Measurements from ENCODE around the gene TBX10. TPM values are rescaled to one million over a fixed set of nuclear protein-coding genes. Genes with fewer than 3 reads are reported as not detected.

TBX10 gene
- total and polyA plus RNA-seq, 2 of the 8 experiments (the other 6 are each of a cell fraction or from before 2014, with no cell fraction given), result 0.09 TPM; not detected in 1

- Histone ChIP-seq H3K23ac (ENCODE audit: insufficient read length) (no peak overlapping the region), H3K4me3 (ENCODE audit: extremely low read depth in 1 of 4, insufficient read depth in 2 of 4, low read depth in 3 of 4, low read length in 4 of 4) (peak overlapping the region in 1 of 4 experiments; percentile 67; a peak in 3 of 8 replicates), H3K9ac (replicated peaks in 1 of 4; ENCODE audit: extremely low read depth in 1 of 4, low read depth in 3 of 4, low read length in 3 of 4) (peak overlapping the region in 1 of 4 experiments; percentile 73; a peak in 1 of 7 replicates), H2AFZ (ENCODE audit: low read length) (no peak overlapping the region), H3K4me1 (replicated peaks in 1 of 4; ENCODE audit: control insufficient read depth in 3 of 4, insufficient read depth in 4 of 4, low read length in 3 of 4) (peaks cover 0 to 25% (median 18%) of the 10 kb centered on the region in 4 experiments; a peak in 6 of 7 replicates), H2BK20ac (ENCODE audit: low read length) (no peak overlapping the region), H2AK5ac (ENCODE audit: low read depth, low read length) (0 out of 2 replicates have a peak overlapping the region, but pooled peaks have one; percentile 4), H3K27ac (ENCODE audit: low read depth, low read length) (peak overlapping the region; percentile 48; the same call in 1 of the 2 replicates), H3K23me2 (ENCODE audit: low read depth, low read length) (peaks cover 2% of the 10 kb centered on the region; the same call in 1 of the 2 replicates), H3K79me1 (ENCODE audit: low read depth, low read length) (no peaks in the 10 kb centered on the region), H3K27me3 (replicated peaks in 1 of 4; ENCODE audit: control insufficient read depth in 3 of 4, extremely low read depth in 1 of 4, insufficient read depth in 3 of 4, low read length in 3 of 4) (no peaks in the 10 kb centered on the region; a peak in 1 of 7 replicates), H3K4me2 (ENCODE audit: insufficient read depth in 1 of 2, low read depth in 2 of 2, low read length in 2 of 2) (peak overlapping the region; percentile 37 to 92; a peak in 3 of 4 replicates), H3K79me2 (ENCODE audit: control insufficient read depth in 1 of 2, insufficient read depth in 2 of 2, low read length in 2 of 2) (no peaks in the 10 kb centered on the region; a peak in 1 of 4 replicates), H4K91ac (replicated peaks; ENCODE audit: insufficient read length, low read length) (peak overlapping the region; percentile 85), H3K14ac (ENCODE audit: insufficient read length) (no peak overlapping the region), H3K9me3 (ENCODE audit: insufficient read depth in 2 of 2, low read depth in 1 of 2, low read length in 1 of 2) (no peaks in the 10 kb centered on the region), H2BK120ac (replicated peaks; ENCODE audit: low read depth, low read length) (no peak overlapping the region), H2BK5ac (ENCODE audit: low read depth, low read length) (peak overlapping the region; percentile 20; the same call in 1 of the 2 replicates), H4K20me1 (replicated peaks in 1 of 2; ENCODE audit: control insufficient read depth in 1 of 2, insufficient read depth in 2 of 2, low read length in 2 of 2) (no peaks in the 10 kb centered on the region), H4K8ac (ENCODE audit: extremely low read depth, insufficient read depth, low read length) (no peak overlapping the region), H3K36me3 (ENCODE audit: control insufficient read depth in 2 of 4, insufficient read depth in 4 of 4, low read length in 3 of 4) (peaks cover 0 to 7% (median 0%) of the 10 kb centered on the region in 4 experiments; a peak in 1 of 8 replicates), H3K56ac (replicated peaks; ENCODE audit: insufficient read length, low read depth, low read length) (peak overlapping the region; percentile 16), H2BK15ac (ENCODE audit: low read length) (no peak overlapping the region), H3K18ac (ENCODE audit: extremely low read depth, low read length) (peak overlapping the region; percentile 51), H3K4ac (replicated peaks; ENCODE audit: insufficient read length, low read depth, low read length) (no peak overlapping the region), H2BK12ac (ENCODE audit: low read depth, low read length) (0 out of 2 replicates have a peak overlapping the region, but pooled peaks have one; percentile 18), H4K5ac (ENCODE audit: insufficient read length, low read depth, low read length) (peak overlapping the region; percentile 34)
- ChIA-PET POLR2A (ENCODE audit: partially characterized antibody) (interaction anchor here (0.7 to 11.7 kb wide), 13 partner anchors 10 to 148 kb away, joined by 3 to 194 read pairs (median 3); partner anchors contain the start of genes GSTP1 and TBX10), CTCF (ENCODE audit: partially characterized antibody) (interaction anchor here (0.6 to 10.1 kb wide), 17 partner anchors 9 to 469 kb away, joined by 3 to 117 read pairs (median 4); partner anchors contain the start of gene ACY3)
- no peak for DNase-seq (ENCODE audit: low read depth in 1 of 2, low spot score in 2 of 2)
- no peak for FAIRE-seq
- 52% methylated on average over 25 of the region's 25 CpGs; no CpG with 5 or more reads in 1 of the 2 experiments for WGBS, 2 experiments (ENCODE audit: extremely low coverage in 1 of 2, insufficient coverage in 1 of 2, insufficient read length in 1 of 2, insufficient replicate concordance in 2 of 2, low coverage in 1 of 2, low lambda C conversion rate in 2 of 2, missing lambda C conversion rate in 1 of 2)
- TF ChIP-seq POLR2AphosphoS5 (IDR thresholded peaks at IDR 0.05; ENCODE audit: low read depth, low read length) (no peak), RBBP5 (IDR thresholded peaks at IDR 0.05; ENCODE audit: borderline replicate concordance, low read depth, low read length) (no peak), JUND (IDR thresholded peaks at IDR 0.05; ENCODE audit: low read length) (no peak), SUZ12 (IDR thresholded peaks at IDR 0.05; ENCODE audit: low read length) (no peak), NRF1 (IDR thresholded peaks at IDR 0.05; ENCODE audit: low read depth, low read length) (no peak), RXRA (IDR thresholded peaks at IDR 0.05; ENCODE audit: insufficient read depth, low read depth, low read length) (no peak), CREB1 (IDR thresholded peaks at IDR 0.05) (no peak), SP1 (IDR thresholded peaks at IDR 0.05; ENCODE audit: low read depth, low read length) (no peak), HDAC6 (IDR thresholded peaks at IDR 0.05; ENCODE audit: low read depth, low read length) (no peak), EP300 (IDR thresholded peaks at IDR 0.05; ENCODE audit: borderline replicate concordance in 1 of 2, low read depth in 2 of 2, low read length in 2 of 2) (no peak), SP4 (IDR thresholded peaks at IDR 0.05; ENCODE audit: low read length) (no peak), SRF (IDR thresholded peaks at IDR 0.05; ENCODE audit: low read depth, low read length) (no peak)
These were observed 10.7 kb downstream of the TBX10 start for GRCh38 chr11:67628710-67629385.
